Measurements from ENCODE around the gene ZDHHC8.

Gene ZDHHC8, protein sequence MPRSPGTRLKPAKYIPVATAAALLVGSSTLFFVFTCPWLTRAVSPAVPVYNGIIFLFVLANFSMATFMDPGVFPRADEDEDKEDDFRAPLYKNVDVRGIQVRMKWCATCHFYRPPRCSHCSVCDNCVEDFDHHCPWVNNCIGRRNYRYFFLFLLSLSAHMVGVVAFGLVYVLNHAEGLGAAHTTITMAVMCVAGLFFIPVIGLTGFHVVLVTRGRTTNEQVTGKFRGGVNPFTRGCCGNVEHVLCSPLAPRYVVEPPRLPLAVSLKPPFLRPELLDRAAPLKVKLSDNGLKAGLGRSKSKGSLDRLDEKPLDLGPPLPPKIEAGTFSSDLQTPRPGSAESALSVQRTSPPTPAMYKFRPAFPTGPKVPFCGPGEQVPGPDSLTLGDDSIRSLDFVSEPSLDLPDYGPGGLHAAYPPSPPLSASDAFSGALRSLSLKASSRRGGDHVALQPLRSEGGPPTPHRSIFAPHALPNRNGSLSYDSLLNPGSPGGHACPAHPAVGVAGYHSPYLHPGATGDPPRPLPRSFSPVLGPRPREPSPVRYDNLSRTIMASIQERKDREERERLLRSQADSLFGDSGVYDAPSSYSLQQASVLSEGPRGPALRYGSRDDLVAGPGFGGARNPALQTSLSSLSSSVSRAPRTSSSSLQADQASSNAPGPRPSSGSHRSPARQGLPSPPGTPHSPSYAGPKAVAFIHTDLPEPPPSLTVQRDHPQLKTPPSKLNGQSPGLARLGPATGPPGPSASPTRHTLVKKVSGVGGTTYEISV

DNA sequence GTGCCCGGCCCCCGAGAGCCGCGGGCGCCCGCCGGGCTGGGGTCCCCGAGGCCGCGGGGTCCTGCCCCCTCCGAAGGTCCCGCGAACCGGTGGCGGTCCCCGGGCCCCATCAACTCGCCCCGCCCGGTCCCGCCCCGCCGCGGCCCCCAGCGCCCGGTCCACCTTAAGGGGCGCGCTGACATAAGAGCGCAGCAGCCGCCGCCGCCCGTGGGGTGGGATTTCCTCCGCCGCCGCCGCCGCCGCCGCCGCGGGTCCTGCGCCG, at the start of gene ZDHHC8:
ZDHHC8 (plus strand) TSS at position 208 of the 262 bp plus-strand sequence. CDS start 144 bp downstream, outside the sequence.
- no peak for DNase-seq (ENCODE audit: low read depth in 2 of 2)

GRCh38 chr22:20083157-20083890, 48.3 kb upstream of the ZDHHC8 start:
- DNase-seq (ENCODE audit: low read depth in 2 of 2), result no peak

DNA sequence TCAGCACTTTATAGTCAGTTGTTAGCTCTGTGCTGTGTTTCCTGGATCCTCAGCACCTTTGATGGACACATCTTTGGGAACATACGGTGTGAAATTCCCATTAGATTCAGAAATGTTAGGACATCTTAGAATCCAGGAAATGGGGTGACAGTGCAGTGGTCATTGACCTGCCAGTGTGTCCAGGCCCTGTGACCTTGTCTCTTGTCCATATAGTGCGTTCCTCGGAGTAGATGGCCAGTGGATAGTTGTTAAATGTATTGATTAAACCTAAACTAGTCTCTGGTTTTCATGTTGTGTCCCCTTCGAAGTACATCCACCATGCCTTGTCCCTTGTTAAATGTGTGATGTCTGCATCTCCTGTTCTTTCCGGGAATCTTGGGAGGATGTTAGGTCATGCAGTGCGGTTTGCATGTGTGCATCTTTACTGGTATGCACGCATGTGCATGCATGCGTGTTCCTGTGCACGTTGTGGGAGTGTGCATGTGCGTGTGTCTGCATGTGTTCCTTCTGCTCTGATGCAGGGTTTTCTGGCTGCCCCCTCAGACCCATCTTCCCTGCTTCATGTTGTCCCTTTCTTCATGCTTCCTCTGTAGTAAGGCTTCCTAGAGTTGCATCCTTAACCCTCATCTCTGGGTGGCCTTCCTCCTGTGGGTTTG, 47.6 kb upstream of the ZDHHC8 start:
- no peak for DNase-seq (ENCODE audit: low read depth in 2 of 2)

DNA sequence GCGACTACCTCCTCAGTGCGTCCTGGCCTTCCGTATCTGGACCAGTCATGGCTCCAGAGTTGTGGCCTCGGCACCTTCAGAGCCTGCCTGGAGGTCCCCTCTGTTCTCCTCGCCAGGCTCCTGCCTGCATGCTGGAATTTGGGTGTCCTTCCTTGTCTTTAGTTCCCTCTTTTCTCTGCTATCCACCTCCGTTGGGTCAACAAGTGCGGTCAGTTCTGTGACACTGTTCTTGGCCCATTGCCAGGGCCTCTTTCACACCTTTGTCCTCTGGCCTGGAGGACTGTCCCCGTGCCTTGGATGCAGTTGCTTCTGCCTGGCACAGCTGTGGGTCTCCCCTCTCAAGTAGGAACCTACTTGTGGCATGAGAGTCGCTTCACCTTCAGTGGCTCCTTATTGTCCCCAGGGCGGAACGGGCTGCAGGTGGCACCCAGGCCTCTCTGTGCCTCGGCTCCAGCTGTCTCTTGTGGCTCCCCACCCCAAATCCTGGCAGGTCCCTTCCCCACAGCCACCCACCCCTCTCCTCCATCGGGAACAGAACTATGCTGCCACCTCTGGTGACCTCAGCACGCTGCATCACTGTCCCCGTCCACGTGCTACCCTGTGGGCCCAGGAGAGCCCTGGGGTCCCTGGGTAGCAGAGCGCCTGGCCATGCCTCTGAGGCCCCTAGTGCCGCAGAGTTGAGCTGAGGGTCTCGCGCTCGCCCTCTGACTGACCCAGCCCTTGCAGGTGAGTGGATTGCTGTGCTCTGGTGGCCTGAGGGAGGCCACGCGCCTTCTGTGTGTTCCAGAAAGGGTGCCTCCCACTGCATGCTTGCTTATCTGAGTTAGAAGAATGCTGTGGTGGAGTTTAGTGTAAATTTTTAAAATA, 46.8 kb upstream of the ZDHHC8 start:
- no peak for DNase-seq (ENCODE audit: low read depth in 2 of 2)

- no peak for DNase-seq (ENCODE audit: low read depth in 2 of 2)
Observed at GRCh38 chr22:20085651-20086050, 46.0 kb upstream of the ZDHHC8 start.

DNA sequence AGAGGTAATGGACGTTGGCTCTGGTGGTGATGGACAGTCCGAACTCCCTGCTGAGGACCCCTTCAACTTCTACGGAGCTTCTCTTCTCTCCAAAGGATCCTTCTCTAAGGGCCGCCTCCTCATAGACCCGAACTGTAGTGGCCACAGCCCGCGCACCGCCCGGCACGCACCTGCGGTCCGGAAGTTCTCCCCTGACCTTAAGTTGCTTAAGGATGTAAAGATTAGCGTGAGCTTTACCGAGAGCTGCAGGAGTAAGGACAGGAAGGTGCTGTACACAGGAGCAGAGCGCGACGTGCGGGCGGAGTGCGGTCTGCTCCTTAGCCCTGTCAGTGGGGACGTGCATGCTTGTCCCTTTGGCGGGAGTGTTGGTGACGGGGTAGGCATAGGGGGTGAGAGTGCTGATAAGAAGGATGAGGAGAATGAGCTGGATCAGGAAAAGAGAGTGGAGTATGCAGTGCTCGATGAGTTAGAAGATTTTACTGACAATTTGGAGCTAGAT, 45.5 kb upstream of the ZDHHC8 start:
- DNase-seq (ENCODE audit: low read depth in 2 of 2), result no peak

DNA sequence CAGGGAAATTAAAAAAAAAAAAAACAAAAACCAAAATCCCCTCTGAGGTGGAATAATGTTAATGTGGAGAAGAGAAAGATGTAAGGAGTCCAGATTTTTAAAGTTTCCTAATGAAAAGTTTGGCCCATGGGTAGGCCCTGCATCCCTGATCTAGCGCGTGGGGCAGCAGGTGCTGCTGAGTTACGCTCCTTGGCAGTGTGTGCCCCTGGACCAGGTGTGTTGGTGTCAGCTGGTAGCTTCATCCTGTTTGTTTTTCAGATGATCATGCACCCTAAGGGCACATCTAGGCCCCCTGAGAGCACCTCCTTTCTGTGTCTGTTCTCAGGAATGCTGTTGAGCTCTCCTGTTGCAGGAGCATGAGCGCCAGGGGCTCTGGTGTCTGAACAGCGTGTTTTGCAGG, 44.8 kb upstream of the ZDHHC8 start:
- no peak for DNase-seq (ENCODE audit: low read depth in 2 of 2)

GRCh38 chr22:20087319-20088262, 44.0 kb upstream of the ZDHHC8 start:
- DNase-seq (ENCODE audit: low read depth in 2 of 2), result no peak

DNA sequence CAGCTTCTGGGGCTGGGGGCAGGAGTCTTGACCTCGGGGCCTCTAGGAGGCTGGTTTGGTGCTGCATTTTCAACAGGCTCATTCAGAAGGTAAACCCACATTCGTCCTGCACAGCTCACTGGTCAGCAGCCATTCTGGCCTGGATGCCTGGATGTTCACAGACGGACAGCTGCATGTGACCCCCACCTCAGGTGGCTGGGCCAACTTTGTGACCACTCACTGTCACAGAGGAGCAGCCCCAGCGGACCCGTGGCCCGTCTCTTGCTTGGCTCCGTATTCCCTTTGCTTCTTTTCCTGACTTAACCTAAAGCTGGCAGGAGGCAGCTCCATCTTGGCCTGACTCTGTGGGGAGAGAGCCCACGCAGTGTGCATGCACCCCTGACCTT, 43.3 kb upstream of the ZDHHC8 start:
- DNase-seq (ENCODE audit: low read depth in 2 of 2), result no peak

DNA sequence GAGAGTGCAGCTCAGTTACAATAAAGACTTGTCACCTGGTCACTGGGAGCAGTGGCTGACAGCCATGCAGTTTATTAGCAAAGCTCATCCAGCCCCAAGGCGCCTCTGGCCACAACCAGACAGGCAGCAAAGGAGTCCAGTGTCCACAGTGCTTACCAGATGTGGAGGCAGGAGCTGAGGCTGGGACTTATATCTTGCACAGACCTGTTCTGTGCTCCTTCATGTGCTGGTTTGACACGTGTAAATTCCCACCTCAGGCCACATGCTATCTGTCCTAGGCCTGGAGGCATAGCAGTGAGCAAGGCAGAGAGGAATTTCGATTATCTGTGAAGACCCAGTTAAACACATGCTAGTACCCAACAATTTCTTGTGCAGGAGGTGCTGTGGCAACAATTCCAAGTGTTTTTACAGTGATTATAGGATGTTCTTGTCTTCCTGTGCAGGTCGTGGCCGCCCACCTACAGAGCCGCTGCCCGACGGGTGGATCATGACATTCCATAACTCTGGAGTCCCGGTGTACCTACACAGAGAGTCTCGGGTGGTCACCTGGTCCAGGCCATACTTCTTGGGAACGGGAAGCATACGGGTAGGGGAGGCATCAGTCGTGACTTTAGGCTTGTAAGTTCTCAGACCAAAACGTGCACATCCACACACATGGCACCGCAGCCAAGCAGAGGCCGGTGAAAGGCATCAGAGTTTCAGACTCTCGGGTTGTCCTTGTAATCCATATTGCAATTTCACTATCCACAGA, 42.2 kb upstream of the ZDHHC8 start:
- DNase-seq (ENCODE audit: low read depth in 2 of 2), result no peak

DNA sequence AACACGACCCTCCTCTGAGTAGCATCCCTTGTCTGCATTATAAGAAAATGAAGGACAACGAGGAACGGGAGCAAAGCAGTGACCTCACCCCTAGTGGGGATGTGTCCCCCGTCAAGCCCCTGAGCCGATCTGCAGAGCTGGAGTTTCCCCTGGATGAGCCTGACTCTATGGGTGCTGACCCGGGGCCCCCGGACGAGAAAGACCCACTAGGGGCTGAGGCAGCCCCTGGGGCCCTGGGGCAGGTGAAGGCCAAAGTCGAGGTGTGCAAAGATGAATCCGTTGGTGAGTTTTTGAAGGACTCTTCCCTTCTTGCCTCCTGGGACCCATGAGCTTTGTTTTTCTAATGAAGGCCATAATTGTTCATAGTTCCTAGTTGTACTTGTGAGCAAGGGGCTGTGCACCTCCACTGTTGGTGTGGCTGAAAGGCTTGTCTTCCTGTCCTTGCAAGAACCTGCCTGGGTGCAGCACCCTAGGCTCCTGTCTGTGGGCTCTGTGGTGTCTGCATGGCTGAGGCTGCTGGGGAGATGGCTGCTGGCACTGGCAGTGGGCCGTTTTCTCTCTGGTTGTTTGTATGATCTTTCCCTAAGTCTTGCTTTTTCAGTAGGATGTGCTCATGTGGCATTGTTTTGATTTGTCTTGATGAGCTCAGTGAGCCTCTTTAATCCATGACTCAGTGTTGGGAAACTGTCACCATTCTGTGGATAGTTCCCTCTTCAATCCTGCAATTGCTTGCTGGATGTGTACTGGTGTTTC, 41.5 kb upstream of the ZDHHC8 start:
- no peak for DNase-seq (ENCODE audit: low read depth in 2 of 2)

GRCh38 chr22:20090730-20091240, 40.8 kb upstream of the ZDHHC8 start:
- no peak for DNase-seq (ENCODE audit: low read depth in 2 of 2)

DNA sequence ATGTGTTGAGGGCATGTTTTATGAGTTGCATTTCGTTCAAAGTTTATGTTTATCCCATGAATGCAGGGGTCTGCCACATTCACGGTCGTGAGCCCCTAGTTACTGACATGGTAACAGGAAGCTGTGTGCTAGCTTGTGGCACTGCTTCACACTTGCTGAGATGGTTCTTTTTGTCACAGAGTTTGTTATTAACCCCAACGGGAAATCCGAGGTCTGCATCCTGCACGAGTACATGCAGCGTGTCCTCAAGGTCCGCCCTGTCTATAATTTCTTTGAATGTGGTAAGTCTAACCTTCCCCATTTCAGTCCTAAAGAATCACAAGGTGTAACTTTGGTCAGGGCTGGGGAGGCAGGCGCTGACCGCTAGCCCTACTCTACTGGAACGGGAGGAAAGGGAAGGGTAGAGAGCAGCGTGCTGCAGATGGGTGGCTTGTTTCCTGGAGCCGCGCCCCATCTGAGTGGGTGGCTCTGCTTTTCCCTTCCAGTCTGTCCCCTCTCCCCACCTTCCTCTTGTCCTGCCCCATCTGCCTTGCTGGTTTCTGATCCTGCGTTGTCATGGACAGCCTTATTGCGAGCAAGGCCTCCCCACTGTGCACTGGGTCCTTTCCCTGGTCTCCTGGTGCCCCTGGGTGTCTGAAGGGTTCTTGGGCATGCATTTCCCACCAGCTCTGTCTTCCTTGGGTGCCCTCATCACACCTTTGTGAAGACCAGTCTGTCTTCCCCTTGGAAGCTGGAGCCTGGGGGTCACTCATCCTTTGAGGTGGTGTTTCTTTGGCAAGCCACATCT, 39.7 kb upstream of the ZDHHC8 start:
- DNase-seq (ENCODE audit: low read depth in 2 of 2), result no peak

- no peak for DNase-seq (ENCODE audit: low read depth in 2 of 2)
Observed at GRCh38 chr22:20092477-20092854, 39.1 kb upstream of the ZDHHC8 start.

GRCh38 chr22:20093418-20094196, 38.0 kb upstream of the ZDHHC8 start:
- no peak for DNase-seq (ENCODE audit: low read depth in 2 of 2)

DNA sequence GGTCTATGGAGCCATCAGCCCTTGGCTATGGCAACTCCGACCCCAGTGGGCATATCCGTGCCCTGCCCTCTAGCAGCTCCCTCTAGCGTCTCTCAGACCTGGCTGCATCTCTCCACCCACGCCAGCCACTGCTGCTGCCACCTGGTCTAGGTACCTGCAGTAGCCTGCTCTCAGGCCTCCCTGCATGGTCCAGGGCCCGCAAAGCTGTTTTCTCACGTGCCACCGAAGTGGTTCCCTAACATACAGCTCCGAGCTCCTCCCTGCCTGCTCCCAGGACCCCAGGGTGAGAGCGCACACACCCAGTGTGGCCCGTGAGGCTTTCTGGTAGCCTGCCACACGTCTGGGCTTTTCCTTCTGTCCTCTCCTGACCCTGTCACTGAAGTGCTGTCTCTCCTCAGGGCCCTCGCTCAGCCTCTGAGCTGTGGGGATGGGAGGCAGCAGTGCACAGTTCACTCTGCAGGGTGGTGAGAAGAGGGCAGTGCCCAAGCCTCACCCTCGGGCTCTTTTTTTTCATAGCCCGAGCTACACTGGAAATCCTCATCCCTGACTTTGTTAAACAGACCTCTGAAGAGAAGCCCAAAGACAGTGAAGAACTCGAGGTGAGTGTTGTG, 37.3 kb upstream of the ZDHHC8 start:
- no peak for DNase-seq (ENCODE audit: low read depth in 2 of 2)

Measured in activated CD8-positive, alpha-beta memory T cell treated with anti-CD3 and anti-CD28 coated beads for 4 hours (primary cell).